MCF 10A (cell line): ENCODE data around the gene MYH10. TPM values are rescaled to one million over a fixed set of nuclear protein-coding genes. Genes with fewer than 3 reads are reported as not detected.
"Not testable (repeated sequence)": the region's sequence is repeated elsewhere in the genome, so short reads cannot be mapped to it uniquely, and the experiment has no call there.

ENCODE experiments used
- BruUV-seq: library from RNA; stranded (reverse); fragments of 400-500 nt; replicated peaks from 2 replicates; lab custom pipeline; 2021; lab: Mats Ljungman, UMichigan
- CTCF ChIA-PET: fragments of 300-600 bp; sonication (Branson Sonifier 250); formaldehyde crosslinking; extraction: SDS; loops from one replicate; lab custom pipeline; 2021; ENCODE audit warnings: antibody characterized with exemption, inconsistent platforms; lab: Yijun Ruan, JAX
- POLR2A ChIA-PET: fragments of 300-600, 350-650 bp; sonication (Branson Sonifier 250); formaldehyde crosslinking; extraction: SDS; loops from one replicate; lab custom pipeline; 2020; ENCODE audit warnings: antibody characterized with exemption, inconsistent platforms; lab: Yijun Ruan, JAX
- DNase-seq: peaks from one replicate; pipeline ENCODE4 v3.0.0-alpha.2; 2018; ENCODE audit not compliant: unreplicated experiment
- H3K27ac Mint-ChIP-seq: one replicate; pipeline ENCODE4 v1.8.0; 2022; ENCODE audit warnings: mild to moderate bottlenecking, low read depth, mixed read lengths; ENCODE audit not compliant: unreplicated experiment
- H3K27me3 Mint-ChIP-seq: one replicate; pipeline ENCODE4 v1.8.0; 2022; ENCODE audit warnings: mixed read lengths; ENCODE audit not compliant: insufficient read depth, unreplicated experiment
- H3K36me3 Mint-ChIP-seq: one replicate; pipeline ENCODE4 v1.8.0; 2022; ENCODE audit warnings: mild to moderate bottlenecking, moderate library complexity, mixed read lengths; ENCODE audit not compliant: insufficient read depth, unreplicated experiment
- H3K4me1 Mint-ChIP-seq: one replicate; pipeline ENCODE4 v1.8.0; 2022; ENCODE audit warnings: mixed read lengths; ENCODE audit not compliant: insufficient read depth, unreplicated experiment
- H3K4me3 Mint-ChIP-seq: one replicate; pipeline ENCODE4 v1.8.0; 2022; ENCODE audit warnings: mild to moderate bottlenecking, moderate library complexity, mixed read lengths; ENCODE audit not compliant: unreplicated experiment
- H3K9me3 Mint-ChIP-seq: one replicate; pipeline ENCODE4 v1.8.0; 2022; ENCODE audit warnings: mixed read lengths; ENCODE audit not compliant: unreplicated experiment
- CTCF ChIP-seq: fragments of 200-600 bp; IDR thresholded peaks from one replicate; pipeline ENCODE4 v1.8.0; 2022; ENCODE audit warnings: antibody characterized with exemption, mild to moderate bottlenecking; ENCODE audit not compliant: unreplicated experiment
- intact Hi-C: fragments of 100-400 bp; cut with micrococcal nuclease; formaldehyde crosslinking; loops from 2 replicates; pipeline ENCODE4 v1.14.1; 2022
- total RNA-seq: library from RNA; stranded (reverse); gene quantifications from 2 replicates; pipeline ENCODE4 v1.2.3, GENCODE V29; 2022

MYH10 gene
- total RNA-seq, 1 experiment from 2014 or later = 43.0 TPM

- no peak for DNase-seq
- TF ChIP-seq CTCF = no peak
- no TSS peak for BruUV-seq
- Mint-ChIP-seq H3K36me3 (no peaks in the 10 kb centered on the region), H3K9me3 (peaks cover 7% of the 10 kb centered on the region), H3K4me3 (no peak overlapping the region), H3K27ac (no peak overlapping the region), H3K27me3 (no peaks in the 10 kb centered on the region), H3K4me1 (no peaks in the 10 kb centered on the region)
- ChIA-PET CTCF (no interaction called here), POLR2A (interaction anchor here (1.0 kb wide), 1 partner anchor 9 kb away, joined by 5 read pairs; no protein-coding TSS in a partner anchor)
- intact Hi-C loops = no loop called here
These were observed 32.4 kb upstream of the MYH10 start for GRCh38 chr17:8662973-8663372.

- BruUV-seq = no TSS peak
These were observed 31.7 kb upstream of the MYH10 start for GRCh38 chr17:8662076-8662831.

GRCh38 chr17:8660709-8661108 is 30.2 kb upstream of the MYH10 start:
- H3K36me3 Mint-ChIP-seq, H3K27ac Mint-ChIP-seq, CTCF ChIA-PET, H3K4me1 Mint-ChIP-seq, DNase-seq, intact Hi-C loops, H3K4me3 Mint-ChIP-seq, BruUV-seq: not testable (repeated sequence)
- peaks cover 11% of the 10 kb centered on the region for H3K27me3 Mint-ChIP-seq
- H3K9me3 Mint-ChIP-seq = peaks cover 15% of the 10 kb centered on the region
- POLR2A ChIA-PET = interaction anchor here (1.0 kb wide), 1 partner anchor 9 kb away, joined by 3 read pairs; no protein-coding TSS in a partner anchor

More at GRCh38 chr17:8662076-8662831, 31.7 kb upstream of the MYH10 start:
- no peaks in the 10 kb centered on the region for H3K27me3 Mint-ChIP-seq
- peaks cover 13% of the 10 kb centered on the region for H3K9me3 Mint-ChIP-seq
- ChIA-PET POLR2A (interaction anchor here (0.6 to 0.7 kb wide), 2 partner anchors 32 to 550 kb away, joined by 4 read pairs; partner anchors contain the start of gene MYH10), CTCF (interaction anchor here (0.6 kb wide), 1 partner anchor 137 kb away, joined by 4 read pairs; no protein-coding TSS in a partner anchor)
- intact Hi-C loops = no loop called here
- no peaks in the 10 kb centered on the region for H3K36me3 Mint-ChIP-seq
- H3K27ac Mint-ChIP-seq = no peak overlapping the region
- H3K4me3 Mint-ChIP-seq = no peak overlapping the region
- no peak for TF ChIP-seq CTCF
- DNase-seq = no peak
- no peaks in the 10 kb centered on the region for H3K4me1 Mint-ChIP-seq

GRCh38 chr17:8659758-8660410 is 29.4 kb upstream of the MYH10 start:
- H3K36me3 Mint-ChIP-seq = no peaks in the 10 kb centered on the region
- no peaks in the 10 kb centered on the region for H3K4me1 Mint-ChIP-seq
- TF ChIP-seq CTCF = no peak
- no peak overlapping the region for H3K4me3 Mint-ChIP-seq
- H3K27me3 Mint-ChIP-seq = peaks cover 11% of the 10 kb centered on the region
- H3K9me3 Mint-ChIP-seq = peaks cover 15% of the 10 kb centered on the region
- no peak for DNase-seq
- H3K27ac Mint-ChIP-seq = no peak overlapping the region
- no TSS peak for BruUV-seq
- ChIA-PET CTCF (interaction anchor here (0.9 kb wide), 1 partner anchor 20 kb away, joined by 3 read pairs; no protein-coding TSS in a partner anchor), POLR2A (interaction anchor here (1.0 kb wide), 1 partner anchor 9 kb away, joined by 3 read pairs; no protein-coding TSS in a partner anchor)
- intact Hi-C loops = no loop called here
